Adipose tissue (tissue), 3 donors: ENCODE measurements around the gene MYO1D. TPM values are rescaled to one million over a fixed set of nuclear protein-coding genes. Genes with fewer than 3 reads are reported as not detected.
"Not testable (repeated sequence)": the region's sequence is repeated elsewhere in the genome, so short reads cannot be mapped to it uniquely, and the experiment has no call there.

Experiments used
- H3K27ac ChIP-seq: one replicate; pipeline ENCODE4 v1.5.1; 2013; ENCODE audit warnings: low read depth, low read length
- WGBS, 3 donors: extraction: QIAGEN DNeasy Blood & Tissue Kit; methylation state at CpG; one replicate each; pipeline ENCODE4 v1.1.7; 2013; 5-methylcytosine and 5-hydroxymethylcytosine counted together
- polyA plus RNA-seq, 3 donors: library from polyadenylated mRNA; stranded (reverse); fragments of 200-250 nt; gene quantifications; one replicate each; pipeline ENCODE4 v1.2.3, GENCODE V29; 2013
- donor health status: healthy with polysubstance abuse.
- donor health status: Bipolar disorder and iron deficiency.
- donor health status: healthy.

Gene MYO1D
- polyA plus RNA-seq, 3 donors = 8.5 to 11.6 (median 11.4) TPM

DNA sequence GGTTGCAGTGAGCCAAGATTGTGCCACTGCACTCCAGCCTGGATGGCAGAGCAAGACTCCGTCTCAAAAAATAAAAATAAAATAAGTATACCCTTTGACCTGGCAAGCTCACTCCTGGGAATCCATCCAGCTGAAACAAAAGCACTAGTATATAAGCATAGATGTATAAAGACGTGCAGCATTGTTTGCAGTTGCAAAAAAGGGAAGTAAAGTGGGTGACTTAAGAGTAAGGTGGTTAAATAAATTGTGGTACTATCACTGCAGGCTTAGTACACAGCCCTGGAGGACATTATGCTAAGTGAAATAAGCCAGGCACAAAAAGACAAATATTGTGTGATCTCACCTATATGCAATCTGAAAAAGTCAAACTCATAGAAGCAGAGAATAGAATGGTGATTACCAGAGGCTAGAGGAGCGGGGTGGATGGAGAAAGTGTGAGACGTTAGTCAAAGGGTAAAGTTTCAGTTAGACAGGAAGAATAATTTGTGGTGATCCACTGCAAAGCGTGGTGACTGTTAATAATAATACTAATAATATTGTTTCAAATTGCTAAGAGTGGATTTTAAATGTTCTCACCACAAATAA, 113.0 kb downstream of the MYO1D start:
- no peak overlapping the region for H3K27ac ChIP-seq
- WGBS, 3 donors = 57 to 61% (median 61%) methylated on average over 5 of the region's 5 CpGs

GRCh38 chr17:32759476-32759875, 117.4 kb downstream of the MYO1D start:
- no peak overlapping the region for H3K27ac ChIP-seq

DNA sequence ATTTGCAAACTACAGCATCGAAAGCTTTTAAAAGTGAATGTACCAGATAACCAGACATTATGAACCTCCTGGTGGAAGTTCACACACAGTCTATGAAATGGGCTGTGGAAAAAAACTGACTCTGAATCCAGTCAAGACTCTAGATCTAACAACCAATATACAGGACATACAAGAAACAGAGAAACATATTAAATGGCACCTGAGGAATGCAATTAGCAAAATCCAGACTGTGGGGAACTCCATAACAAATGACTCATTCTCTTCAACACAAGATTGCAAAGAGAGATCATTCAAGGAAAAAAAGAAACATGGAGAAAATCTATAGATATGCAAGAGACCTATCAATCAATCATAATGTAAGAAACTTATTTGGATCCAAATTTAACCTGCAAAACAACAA, 119.0 kb downstream of the MYO1D start:
- H3K27ac ChIP-seq = no peak overlapping the region
- 67 to 89% (median 88%) methylated on average over 1 of the region's 1 CpG for WGBS, 3 donors

DNA sequence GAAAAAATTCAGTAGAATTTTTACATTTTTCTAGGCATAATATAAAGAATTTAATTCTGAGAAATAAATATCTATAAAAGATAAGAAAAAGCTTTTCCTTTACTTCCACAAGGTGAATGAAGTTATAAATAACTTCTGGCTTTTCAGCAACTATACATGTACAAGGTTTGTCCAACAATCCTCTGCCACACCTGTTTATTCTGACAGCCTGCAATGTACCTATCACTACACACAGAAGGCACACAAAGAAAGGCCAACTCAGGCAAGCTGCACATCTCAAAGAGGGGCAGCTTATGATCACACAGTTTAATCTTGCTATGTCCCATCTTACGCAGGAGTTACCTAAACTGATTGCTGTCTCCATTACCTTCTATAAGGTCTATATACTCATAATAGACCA, 120.2 kb downstream of the MYO1D start:
- 91 to 97% (median 97%) methylated on average over 1 of the region's 1 CpG for WGBS, 3 donors
- H3K27ac ChIP-seq = no peak overlapping the region

- no peak overlapping the region for H3K27ac ChIP-seq
- 65 to 76% (median 76%) methylated on average over 7 of the region's 7 CpGs for WGBS, 3 donors
Measured at GRCh38 chr17:32755045-32755805, 121.7 kb downstream of the MYO1D start.

- 95 to 97% (median 96%) methylated on average over 4 of the region's 4 CpGs for whole genome bisulfite sequencing, 3 donors
- no peak overlapping the region for H3K27ac ChIP-seq
Measured at GRCh38 chr17:32752934-32753333, 124.0 kb downstream of the MYO1D start.

- no peak overlapping the region for H3K27ac ChIP-seq
- 60 to 91% (median 85%) methylated on average over 2 of the region's 2 CpGs for WGBS, 3 donors
Measured at GRCh38 chr17:32747856-32748255, 129.1 kb downstream of the MYO1D start.

DNA sequence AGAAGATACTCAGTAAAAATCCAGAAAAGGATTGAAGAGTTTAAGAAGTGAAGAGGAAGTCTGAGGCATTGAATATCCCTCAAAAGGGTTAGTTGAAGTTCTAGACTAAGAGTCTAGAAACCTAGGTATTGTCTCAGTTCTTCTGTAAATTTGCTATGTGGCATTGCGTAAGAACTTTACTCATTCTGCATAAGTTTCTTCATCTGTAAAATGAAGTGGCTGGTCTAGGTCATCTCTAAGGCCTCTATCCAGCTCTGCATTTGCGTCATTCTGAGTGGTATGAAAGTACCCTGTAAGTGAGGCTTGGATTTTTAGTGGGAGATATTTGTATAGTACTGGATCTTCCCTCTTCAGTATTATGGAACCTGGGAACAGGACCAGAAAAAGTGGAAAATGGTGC, 130.2 kb downstream of the MYO1D start:
- 90 to 99% (median 94%) methylated on average over 2 of the region's 2 CpGs for WGBS, 3 donors
- no peak overlapping the region for H3K27ac ChIP-seq

- WGBS, 3 donors = 94 to 97% (median 95%) methylated on average over 2 of the region's 2 CpGs
- H3K27ac ChIP-seq = no peak overlapping the region
Measured at GRCh38 chr17:32746280-32746679, 130.6 kb downstream of the MYO1D start.

DNA sequence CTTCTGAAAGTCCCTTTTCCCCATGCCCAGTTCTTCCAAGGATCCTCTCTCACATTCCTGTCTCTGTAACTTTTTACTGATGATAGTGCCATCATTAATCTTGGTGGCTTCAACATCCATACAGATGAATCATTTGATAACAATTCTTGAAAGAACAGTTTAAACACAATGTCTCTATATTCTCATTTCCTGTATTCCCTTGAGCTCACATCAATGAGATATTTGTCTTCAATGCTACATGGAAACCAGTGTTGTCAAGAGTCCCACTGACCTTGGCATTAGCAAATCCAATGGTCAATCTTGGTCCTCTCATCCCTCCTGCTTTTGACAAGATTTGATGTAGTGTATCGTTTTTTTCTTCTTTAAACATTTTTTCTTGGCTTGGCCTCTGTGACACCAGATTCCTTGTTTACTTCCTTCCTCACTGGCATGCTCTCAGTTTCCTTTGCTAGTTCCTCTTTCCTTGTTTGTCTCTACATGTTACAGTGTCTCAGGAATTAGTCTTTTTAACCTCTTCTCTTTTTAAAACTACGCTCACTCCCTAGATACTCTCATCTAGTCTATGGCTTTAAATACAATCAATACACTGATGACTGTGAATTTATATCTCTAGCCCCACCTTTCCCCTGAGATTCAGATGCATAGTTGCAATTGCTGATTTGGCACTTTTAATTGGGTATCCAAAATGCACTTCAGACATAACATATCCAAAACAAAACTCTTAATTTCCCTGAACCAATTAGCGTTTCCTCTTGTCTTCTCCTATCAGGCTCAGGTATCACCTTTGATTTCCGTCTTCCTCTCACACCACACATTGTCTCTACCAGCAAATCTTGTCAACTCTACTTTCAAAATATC, 134.0 kb downstream of the MYO1D start:
- H3K27ac ChIP-seq = no peak overlapping the region
- 63 to 76% (median 76%) methylated on average over 4 of the region's 4 CpGs for WGBS, 3 donors

DNA sequence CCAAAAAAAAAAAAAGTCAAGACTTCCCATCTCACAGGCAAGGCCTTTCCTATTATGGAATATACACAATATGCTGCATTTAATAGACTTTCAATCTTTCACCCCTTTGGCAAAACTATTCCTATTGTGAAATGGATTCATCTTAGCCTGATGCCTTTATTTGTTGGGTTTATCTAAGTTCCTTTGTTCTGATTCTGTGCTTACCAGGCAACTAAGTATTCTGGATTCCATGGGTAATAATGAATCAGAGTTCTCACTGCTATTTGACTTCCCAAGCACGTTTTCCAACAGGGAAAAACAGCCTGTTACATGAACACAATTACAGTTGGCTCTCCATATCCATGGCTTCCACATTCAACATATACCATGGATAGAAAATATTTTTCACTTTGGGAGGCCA, 135.5 kb downstream of the MYO1D start:
- WGBS, 3 donors = 55 to 83% (median 78%) methylated on average over 1 of the region's 1 CpG
- H3K27ac ChIP-seq = no peak overlapping the region

- no peak overlapping the region for H3K27ac ChIP-seq
- WGBS, 3 donors = 98 to 100% (median 100%) methylated on average over 2 of the region's 2 CpGs
Measured at GRCh38 chr17:32739722-32740121, 137.2 kb downstream of the MYO1D start.

DNA sequence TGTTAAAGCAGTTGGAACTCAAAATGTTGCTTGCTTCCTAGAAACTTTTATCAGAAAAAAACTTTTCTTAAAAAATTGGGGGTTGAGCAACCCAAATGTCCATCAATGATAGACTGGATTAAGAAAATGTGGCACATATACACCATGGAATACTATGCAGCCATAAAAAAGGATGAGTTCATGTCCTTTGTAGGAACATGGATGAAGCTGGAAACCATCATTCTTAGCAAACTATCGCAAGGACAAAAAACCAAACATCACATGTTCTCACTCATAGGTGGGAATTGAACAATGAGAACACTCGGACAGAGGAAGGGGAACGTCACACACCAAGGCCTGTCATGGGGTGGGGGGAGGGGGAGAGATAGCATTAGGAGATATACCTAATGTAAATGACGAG, 137.8 kb downstream of the MYO1D start:
- WGBS, 3 donors = 84 to 94% (median 92%) methylated on average over 3 to 4 of the region's 4 CpGs
- not testable (repeated sequence) for H3K27ac ChIP-seq

DNA sequence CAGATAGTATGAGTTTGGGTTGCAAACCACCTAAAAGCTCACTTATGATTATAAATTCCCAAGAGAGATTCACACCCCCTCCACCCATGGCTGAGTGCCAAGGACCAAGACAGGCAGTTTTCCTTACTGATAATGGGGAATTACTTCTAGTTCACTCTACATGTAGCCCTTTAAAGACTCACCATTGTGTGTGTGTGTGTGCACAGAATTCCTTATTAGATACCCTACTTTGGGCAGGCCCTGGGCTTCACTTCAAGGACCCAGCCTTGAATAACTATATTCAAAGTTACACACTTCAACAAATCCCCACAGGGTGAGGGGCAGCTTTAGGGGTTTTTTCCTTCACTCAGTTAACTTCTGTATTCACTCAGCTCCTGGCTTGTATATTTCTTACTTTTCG, 143.5 kb downstream of the MYO1D start:
- no peak overlapping the region for H3K27ac ChIP-seq
- WGBS, 3 donors = 92 to 97% (median 95%) methylated on average over 1 of the region's 1 CpG

DNA sequence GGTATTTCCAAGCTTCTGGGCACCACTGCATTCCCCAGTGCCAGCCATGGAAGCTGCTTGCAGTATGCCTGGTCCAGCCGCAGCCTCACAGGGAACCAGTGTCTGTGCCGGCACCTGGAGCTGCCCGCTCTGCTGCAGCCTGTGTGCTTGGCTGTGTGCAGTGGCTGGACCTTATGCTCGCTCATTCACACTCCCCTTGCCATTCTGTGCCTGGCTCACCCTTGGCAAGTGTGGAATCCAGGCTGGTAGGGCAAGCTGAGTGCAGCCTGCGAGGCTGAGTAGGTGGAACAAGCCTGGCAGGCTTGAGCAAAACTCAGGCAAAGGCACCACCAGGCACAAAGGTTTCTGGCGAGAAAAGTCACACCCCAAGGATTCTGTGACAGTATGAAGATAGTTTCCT, 144.0 kb downstream of the MYO1D start:
- 79 to 96% (median 80%) methylated on average over 6 of the region's 6 CpGs for WGBS, 3 donors
- H3K27ac ChIP-seq = no peak overlapping the region

DNA sequence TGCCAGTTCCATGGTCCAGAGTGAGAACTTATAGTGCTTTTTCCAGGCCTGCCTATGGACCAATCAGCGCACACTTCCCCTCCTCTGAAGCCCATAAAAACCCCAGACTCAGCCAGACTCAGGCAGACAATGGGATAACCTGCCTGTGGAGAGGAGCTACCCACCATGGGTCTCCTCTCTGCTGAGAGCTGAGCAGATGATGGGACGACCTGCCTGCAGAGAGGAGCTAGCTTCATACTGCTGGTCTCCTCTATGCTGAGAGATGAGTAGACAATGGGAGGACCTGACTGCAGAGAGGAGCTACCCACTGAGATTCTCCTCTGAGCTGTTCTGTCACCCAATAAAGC, 144.7 kb downstream of the MYO1D start:
- WGBS, 3 donors = 92 to 97% (median 95%) methylated on average over 2 of the region's 2 CpGs
- H3K27ac ChIP-seq = no peak overlapping the region

DNA sequence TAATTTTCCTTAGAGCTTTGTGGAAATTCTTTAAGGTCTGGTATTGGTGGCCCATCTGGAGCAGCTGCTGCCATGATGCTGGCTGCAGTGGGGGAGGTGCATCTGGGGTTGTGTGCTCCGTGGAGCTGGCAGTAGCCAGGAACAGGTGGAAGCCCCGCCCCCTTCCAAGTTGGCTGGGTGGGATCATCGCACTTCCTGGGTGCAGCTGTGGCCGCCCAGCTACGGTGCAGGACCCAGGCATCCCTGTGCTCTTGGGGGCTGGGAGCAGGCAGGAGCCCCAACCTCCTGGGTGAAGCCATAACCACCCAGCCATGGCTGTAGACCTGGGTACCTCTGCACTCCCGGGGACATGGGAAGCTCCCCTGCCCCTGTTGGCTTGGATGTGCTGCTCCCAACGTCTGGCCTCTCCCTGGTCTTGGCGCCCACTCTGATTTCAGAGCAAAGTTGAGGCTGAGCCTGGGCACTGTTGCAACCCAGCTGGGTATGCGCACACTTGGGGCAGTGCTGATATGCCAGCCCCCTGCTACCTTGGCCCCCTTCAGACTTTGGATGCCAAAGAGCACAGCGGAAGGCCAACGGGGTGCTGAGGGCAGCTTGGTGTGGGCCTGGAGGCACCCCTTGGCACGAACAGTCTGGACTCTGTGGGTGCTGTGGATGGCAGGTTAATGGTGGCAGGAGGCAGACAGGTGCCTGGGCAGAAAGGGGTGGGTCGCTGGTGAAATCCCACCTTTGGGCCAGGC, 145.2 kb downstream of the MYO1D start:
- WGBS, 3 donors = 96 to 98% (median 96%) methylated on average over 13 of the region's 13 CpGs
- H3K27ac ChIP-seq = no peak overlapping the region

- H3K27ac ChIP-seq = no peak overlapping the region
Measured at GRCh38 chr17:32727681-32728080, 149.2 kb downstream of the MYO1D start.

GRCh38 chr17:32725697-32726096, 151.2 kb downstream of the MYO1D start:
- H3K27ac ChIP-seq = no peak overlapping the region
- 94 to 97% (median 97%) methylated on average over 1 of the region's 1 CpG for WGBS, 3 donors
